ENCODE results near the gene CFAP20DC.

CFAP20DC gene

GRCh38 chr3:59043391-59043790 lies 6.4 kb downstream of the CFAP20DC start:
- TF ChIP-seq FOXM1 (IDR thresholded peaks at IDR 0.05; ENCODE audit: borderline replicate concordance): no peak
- TF ChIP-seq L3MBTL2 (conservative IDR thresholded peaks at IDR 0.05): no peak
- no peak for TF ChIP-seq SP1 (IDR thresholded peaks at IDR 0.05)
- TF ChIP-seq TARDBP (IDR thresholded peaks at IDR 0.05): no peak
- TF ChIP-seq FOXA1 (IDR thresholded peaks at IDR 0.05): no peak
- no peak for TF ChIP-seq PKNOX1 (IDR thresholded peaks at IDR 0.05)
- no peak for TF ChIP-seq LEF1 (IDR thresholded peaks at IDR 0.05; ENCODE audit: borderline replicate concordance)
- no peak for TF ChIP-seq CTBP1 (IDR thresholded peaks at IDR 0.05; ENCODE audit: borderline replicate concordance)
- no peak for TF ChIP-seq ZNF384 (IDR thresholded peaks at IDR 0.05)
- TF ChIP-seq SUZ12 (IDR thresholded peaks at IDR 0.05): no peak
- no peak for TF ChIP-seq FOXK2 (IDR thresholded peaks at IDR 0.05)
- no peak for TF ChIP-seq NFRKB (IDR thresholded peaks at IDR 0.05)
- TF ChIP-seq ELF4 (IDR thresholded peaks at IDR 0.05): no peak
- TF ChIP-seq HDGF (IDR thresholded peaks at IDR 0.05; ENCODE audit: borderline replicate concordance): no peak
- ChIA-PET POLR2A (no interaction called here), CTCF (no interaction called here)
- no peak for DNase-seq (ENCODE audit: extremely low spot score)

GRCh38 chr3:59040902-59041301 lies 8.9 kb downstream of the CFAP20DC start:
- DNase-seq (ENCODE audit: extremely low spot score): no peak
- POLR2A ChIA-PET: no interaction called here
- CTCF ChIA-PET: no interaction called here
- TF ChIP-seq PKNOX1 (IDR thresholded peaks at IDR 0.05) (no peak), CTBP1 (IDR thresholded peaks at IDR 0.05; ENCODE audit: borderline replicate concordance) (no peak), SP1 (IDR thresholded peaks at IDR 0.05) (no peak), FOXA1 (IDR thresholded peaks at IDR 0.05) (no peak), LEF1 (IDR thresholded peaks at IDR 0.05; ENCODE audit: borderline replicate concordance) (no peak), FOXK2 (IDR thresholded peaks at IDR 0.05) (no peak), ZNF384 (IDR thresholded peaks at IDR 0.05) (no peak), FOXM1 (IDR thresholded peaks at IDR 0.05; ENCODE audit: borderline replicate concordance) (no peak), NFRKB (IDR thresholded peaks at IDR 0.05) (no peak), BHLHE40 (IDR thresholded peaks at IDR 0.05; ENCODE audit: borderline replicate concordance) (no peak), ELF4 (IDR thresholded peaks at IDR 0.05) (no peak), SUZ12 (IDR thresholded peaks at IDR 0.05) (no peak), HDGF (IDR thresholded peaks at IDR 0.05; ENCODE audit: borderline replicate concordance) (no peak), ARNT (IDR thresholded peaks at IDR 0.05) (no peak), L3MBTL2 (conservative IDR thresholded peaks at IDR 0.05) (no peak)

GRCh38 chr3:59027607-59028006 lies 22.2 kb downstream of the CFAP20DC start:
- ChIA-PET POLR2A (no interaction called here), CTCF (interaction anchor here (0.6 kb wide), 1 partner anchor 20 kb away, joined by 3 read pairs; no protein-coding TSS in a partner anchor)
- TF ChIP-seq SUZ12 (IDR thresholded peaks at IDR 0.05) (no peak), ARNT (IDR thresholded peaks at IDR 0.05) (no peak), BHLHE40 (IDR thresholded peaks at IDR 0.05; ENCODE audit: borderline replicate concordance) (no peak), LEF1 (IDR thresholded peaks at IDR 0.05; ENCODE audit: borderline replicate concordance) (no peak), PKNOX1 (IDR thresholded peaks at IDR 0.05) (no peak), ELF4 (IDR thresholded peaks at IDR 0.05) (no peak), SP1 (IDR thresholded peaks at IDR 0.05) (no peak), TARDBP (IDR thresholded peaks at IDR 0.05) (no peak), HDGF (IDR thresholded peaks at IDR 0.05; ENCODE audit: borderline replicate concordance) (no peak), FOXA1 (IDR thresholded peaks at IDR 0.05) (no peak), CTBP1 (IDR thresholded peaks at IDR 0.05; ENCODE audit: borderline replicate concordance) (no peak), L3MBTL2 (conservative IDR thresholded peaks at IDR 0.05) (no peak), FOXM1 (IDR thresholded peaks at IDR 0.05; ENCODE audit: borderline replicate concordance) (no peak)
- DNase-seq (ENCODE audit: extremely low spot score): no peak

GRCh38 chr3:59023612-59024011 lies 26.2 kb downstream of the CFAP20DC start:
- ChIA-PET CTCF (no interaction called here), POLR2A (no interaction called here)
- TF ChIP-seq HDGF (IDR thresholded peaks at IDR 0.05; ENCODE audit: borderline replicate concordance) (no peak), NFRKB (IDR thresholded peaks at IDR 0.05) (no peak), L3MBTL2 (conservative IDR thresholded peaks at IDR 0.05) (no peak), FOXM1 (IDR thresholded peaks at IDR 0.05; ENCODE audit: borderline replicate concordance) (no peak), BHLHE40 (IDR thresholded peaks at IDR 0.05; ENCODE audit: borderline replicate concordance) (no peak), CTBP1 (IDR thresholded peaks at IDR 0.05; ENCODE audit: borderline replicate concordance) (no peak), FOXK2 (IDR thresholded peaks at IDR 0.05) (no peak), ARNT (IDR thresholded peaks at IDR 0.05) (no peak), ZNF384 (IDR thresholded peaks at IDR 0.05) (no peak), PKNOX1 (IDR thresholded peaks at IDR 0.05) (no peak), TARDBP (IDR thresholded peaks at IDR 0.05) (no peak), SUZ12 (IDR thresholded peaks at IDR 0.05) (no peak), FOXA1 (IDR thresholded peaks at IDR 0.05) (no peak), SP1 (IDR thresholded peaks at IDR 0.05) (no peak), ELF4 (IDR thresholded peaks at IDR 0.05) (no peak), LEF1 (IDR thresholded peaks at IDR 0.05; ENCODE audit: borderline replicate concordance) (no peak)
- DNase-seq (ENCODE audit: extremely low spot score): no peak

GRCh38 chr3:59017617-59017984 lies 32.2 kb downstream of the CFAP20DC start:
- CTCF ChIA-PET: interaction anchor here (0.6 kb wide), 1 partner anchor 840 kb away, joined by 4 read pairs; no protein-coding TSS in a partner anchor
- DNase-seq (ENCODE audit: extremely low spot score): no peak
- TF ChIP-seq BHLHE40 (IDR thresholded peaks at IDR 0.05; ENCODE audit: borderline replicate concordance) (no peak), NFRKB (IDR thresholded peaks at IDR 0.05) (no peak), PKNOX1 (IDR thresholded peaks at IDR 0.05) (no peak), LEF1 (IDR thresholded peaks at IDR 0.05; ENCODE audit: borderline replicate concordance) (no peak), ELF4 (IDR thresholded peaks at IDR 0.05) (no peak), FOXM1 (IDR thresholded peaks at IDR 0.05; ENCODE audit: borderline replicate concordance) (no peak), FOXK2 (IDR thresholded peaks at IDR 0.05) (no peak)
- POLR2A ChIA-PET: no interaction called here
